IPS DF 4.7 (cell line): ENCODE data around the gene SH3TC1.

Source experiments
- DNase-seq: peaks from one replicate; pipeline ENCODE4 v3.0.0-alpha.2; 2013; ENCODE audit warnings: low spot score; ENCODE audit errors: extremely low read depth

SH3TC1 gene

DNA sequence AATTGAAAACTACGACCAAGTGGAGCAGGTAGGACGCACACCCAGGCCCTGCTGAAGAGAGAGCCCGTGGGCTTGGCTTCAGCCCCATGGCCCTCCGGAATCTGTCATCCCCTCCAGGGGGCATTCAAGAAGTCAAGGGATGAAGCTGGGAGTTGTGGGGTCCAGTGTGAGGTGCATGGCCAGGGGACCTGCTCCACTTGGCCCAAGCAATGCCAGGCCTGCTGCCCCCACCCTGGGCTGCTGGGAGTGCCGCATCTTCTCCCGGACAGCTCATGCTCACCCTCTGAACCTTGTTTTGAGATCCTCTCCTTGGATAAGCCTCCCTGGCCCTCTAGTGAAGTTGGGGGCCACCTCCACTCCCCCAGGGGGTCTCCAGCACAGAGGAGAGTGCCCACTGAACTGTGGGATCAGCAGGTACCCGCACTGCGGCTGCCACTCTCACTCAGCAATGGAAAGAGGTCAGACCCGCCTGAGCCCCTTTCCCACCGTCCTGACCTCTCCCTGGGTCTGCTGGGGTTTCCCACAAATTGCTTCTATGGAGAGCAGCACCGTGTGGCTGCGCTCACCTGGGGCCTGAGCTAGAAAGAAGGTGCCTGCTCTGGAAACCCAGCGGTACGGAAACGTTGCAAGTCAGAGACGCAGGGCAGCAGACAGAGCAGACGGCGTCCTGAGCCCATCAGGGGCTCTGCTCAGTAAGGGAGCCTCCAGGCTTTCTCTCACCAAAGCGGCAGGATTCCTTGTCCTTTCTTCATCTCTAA is 35.5 kb upstream of the SH3TC1 start:
- DNase-seq = no peak

DNA sequence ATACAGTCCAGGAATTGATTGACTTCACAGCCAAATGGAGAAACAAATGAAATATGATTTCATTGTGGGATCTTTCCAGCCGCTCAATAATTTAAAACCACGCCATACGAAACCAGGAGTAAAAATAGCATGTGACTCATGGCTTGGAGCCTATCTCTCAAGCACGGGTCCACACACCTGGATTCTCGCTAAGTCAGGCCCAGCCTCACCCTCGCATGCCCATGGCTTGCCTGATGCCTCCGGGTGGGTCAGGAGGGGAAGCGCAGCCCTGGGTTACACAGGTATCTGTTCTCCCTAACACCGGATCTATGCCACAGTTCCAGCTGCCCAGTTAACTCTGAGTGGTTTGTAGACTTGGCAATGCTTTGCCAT is 34.9 kb upstream of the SH3TC1 start:
- no peak for DNase-seq

DNA sequence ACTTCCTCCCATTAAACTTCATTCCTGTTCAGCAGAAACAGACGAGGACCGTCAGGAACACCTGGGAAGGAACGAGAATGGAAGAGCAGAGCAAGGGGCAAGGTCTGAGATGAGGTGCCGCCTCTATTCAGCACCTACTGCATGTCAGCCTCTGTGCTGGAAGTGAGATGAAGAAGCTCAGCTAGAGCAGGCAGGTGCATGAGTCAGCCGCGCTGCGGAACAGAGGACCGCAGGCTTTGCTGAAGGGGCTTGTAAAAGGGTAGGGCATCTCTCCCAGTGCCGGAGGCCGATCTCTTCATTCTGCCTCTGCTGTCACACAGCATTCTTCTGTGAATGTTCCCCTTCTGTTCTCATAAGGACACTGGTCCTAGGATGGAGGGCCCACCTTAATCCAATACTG is 34.4 kb upstream of the SH3TC1 start:
- no peak for DNase-seq

DNA sequence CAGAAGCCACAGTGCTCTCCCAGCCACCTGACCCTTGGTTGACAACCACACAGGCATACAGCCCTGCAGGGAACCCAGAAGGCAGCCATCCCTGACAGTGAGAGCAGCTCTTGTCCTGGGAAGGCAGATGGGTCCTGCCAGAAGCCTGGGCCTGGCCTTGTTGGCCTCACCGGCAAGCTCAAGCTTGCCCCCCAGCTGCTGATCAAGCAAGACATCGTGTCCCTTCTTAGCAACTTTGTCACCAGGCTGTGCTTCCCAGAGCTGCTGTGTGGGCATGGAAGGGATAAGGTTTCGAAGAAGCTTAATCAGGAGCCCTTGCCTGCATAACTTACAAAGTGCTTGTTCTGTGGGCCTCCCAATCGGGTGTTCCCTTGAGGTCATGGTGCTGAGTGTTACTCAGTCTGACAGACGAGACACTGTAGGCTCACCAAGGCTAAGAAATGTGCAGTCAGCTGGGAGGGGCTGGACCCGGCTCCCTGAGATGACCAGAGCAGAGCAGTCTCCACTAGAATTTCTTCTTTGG is 33.7 kb upstream of the SH3TC1 start:
- DNase-seq = no peak

DNA sequence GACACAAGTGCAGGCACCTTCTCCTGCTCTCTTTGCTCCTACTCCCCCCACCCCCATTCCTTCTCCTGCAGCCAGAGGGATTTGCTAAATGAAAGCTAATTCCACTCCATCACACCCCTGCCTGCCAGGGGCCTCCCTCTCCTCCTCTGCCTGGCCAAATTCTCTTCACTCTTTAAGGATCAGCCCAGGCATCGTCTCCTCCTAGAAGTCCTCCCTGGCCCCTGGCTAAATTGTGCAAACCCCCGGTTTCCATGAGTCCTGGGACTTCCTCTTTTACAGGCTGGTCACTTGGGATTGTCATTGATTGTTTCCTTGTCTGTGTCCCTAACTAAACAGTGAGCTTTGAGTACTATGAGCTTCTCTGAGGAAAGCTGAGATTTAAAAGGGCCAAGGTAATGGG is 31.8 kb upstream of the SH3TC1 start:
- DNase-seq = no peak

DNA sequence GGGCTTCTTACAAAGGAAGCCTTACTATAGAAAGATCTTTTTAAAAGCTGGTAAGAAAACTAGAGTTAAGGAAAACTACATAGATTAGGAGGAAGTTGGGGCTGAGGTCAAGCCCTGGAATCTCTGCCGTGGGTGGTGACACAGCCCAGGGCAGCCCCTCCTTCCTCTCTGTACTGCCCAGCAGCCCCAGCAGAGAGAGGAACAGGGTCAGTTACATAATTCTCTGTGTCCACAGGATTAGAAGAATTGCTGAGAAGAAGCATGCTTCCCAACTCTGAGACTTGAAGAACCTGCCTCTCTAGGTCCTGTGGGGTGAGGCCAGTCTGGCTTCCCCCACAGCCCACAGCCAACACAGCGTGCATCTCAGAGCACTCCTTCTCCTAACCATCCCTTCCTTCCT is 31.3 kb upstream of the SH3TC1 start:
- no peak for DNase-seq

DNA sequence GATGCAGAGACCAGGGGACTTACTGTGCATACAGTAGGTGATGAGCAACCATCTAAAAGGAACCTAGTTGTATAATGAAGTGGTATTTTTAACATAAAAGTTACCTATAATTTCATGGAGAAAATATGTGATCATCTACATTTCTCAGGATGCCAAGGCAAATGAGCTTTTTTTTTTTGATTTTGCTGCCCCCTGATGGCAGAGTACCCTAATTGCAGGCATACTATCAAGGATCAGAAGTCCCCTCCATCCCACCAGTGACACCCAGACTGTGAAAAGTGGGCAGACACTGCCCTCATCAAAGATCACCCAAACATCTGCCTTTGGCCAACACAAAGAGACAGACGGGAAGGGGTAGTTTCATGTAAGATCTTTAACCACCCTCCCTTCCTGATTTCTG is 30.9 kb upstream of the SH3TC1 start:
- no peak for DNase-seq

DNA sequence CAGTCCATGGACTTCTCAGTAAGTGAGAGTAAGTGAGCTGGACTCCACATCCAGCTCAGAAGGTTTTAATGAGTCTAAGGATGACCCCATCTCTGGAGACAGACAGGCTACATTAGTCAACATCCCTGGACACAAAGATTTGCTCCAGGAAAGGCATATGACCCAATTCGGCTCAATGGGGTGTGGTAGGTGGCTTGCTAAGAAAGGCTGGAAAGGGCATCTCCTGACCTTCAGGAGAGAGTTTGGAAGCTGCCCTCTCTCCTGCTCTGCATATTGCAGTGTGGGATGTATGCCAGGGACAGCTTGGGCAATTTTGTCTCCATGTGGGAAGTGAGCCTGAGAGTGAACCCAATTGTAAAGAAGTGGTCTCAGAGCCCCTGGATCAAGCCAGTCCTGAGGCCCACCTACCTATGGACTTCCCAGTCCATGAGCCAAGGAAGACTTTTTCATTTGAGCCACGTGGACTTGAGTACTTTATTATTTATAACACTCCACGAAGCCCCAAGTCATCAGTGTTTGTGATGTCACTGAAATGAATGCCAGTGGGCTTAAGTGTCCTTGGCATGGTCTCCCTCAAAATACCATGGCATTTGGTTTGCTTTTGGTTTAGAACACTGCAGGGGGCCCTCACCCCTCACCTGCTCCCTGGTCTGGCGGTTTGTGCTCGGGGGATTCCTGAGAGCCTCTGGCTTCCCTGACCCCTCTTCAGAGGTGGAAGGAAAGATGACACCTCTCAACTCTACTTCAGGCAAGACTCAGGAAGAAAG is 30.1 kb upstream of the SH3TC1 start:
- no peak for DNase-seq

DNA sequence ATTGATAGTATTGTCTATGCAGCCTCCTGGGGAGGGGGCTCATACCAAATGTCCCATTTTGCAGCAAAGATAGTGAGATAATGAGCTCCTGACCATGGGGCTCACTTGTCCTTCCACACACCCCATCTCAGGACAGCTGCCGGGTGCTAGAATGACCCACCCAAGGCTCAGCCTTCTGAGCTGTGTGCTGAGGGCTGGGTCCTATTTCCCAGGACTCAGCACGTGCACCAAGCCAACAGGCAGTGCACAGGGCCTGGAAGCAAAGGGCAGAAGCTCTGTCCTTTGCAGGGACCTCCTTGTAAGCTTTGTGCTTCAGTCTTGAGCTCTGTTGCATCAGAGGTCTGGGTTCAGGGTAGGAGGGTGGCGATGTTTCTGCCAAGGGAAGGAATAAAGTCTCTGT is 29.3 kb upstream of the SH3TC1 start:
- no peak for DNase-seq

DNA sequence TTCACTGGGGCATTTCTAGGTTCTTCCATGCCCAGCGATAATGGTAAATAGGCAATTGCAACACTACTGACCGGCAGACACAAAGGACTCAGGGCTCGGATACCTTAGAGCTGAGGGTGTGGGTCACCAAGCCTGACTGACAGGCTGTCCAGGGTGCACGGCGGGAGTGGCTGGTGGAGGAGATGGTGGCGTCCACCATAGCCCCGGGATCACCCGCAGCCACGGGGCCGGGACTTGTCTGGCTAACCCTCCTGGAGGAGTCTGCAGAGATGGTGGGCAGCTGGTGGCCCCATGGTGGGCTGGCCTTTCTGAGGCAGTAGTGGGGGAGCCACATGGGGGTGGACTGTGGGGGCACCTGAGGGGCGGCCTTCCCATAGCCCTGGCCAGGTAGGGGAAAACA is 28.7 kb upstream of the SH3TC1 start:
- DNase-seq = no peak

DNA sequence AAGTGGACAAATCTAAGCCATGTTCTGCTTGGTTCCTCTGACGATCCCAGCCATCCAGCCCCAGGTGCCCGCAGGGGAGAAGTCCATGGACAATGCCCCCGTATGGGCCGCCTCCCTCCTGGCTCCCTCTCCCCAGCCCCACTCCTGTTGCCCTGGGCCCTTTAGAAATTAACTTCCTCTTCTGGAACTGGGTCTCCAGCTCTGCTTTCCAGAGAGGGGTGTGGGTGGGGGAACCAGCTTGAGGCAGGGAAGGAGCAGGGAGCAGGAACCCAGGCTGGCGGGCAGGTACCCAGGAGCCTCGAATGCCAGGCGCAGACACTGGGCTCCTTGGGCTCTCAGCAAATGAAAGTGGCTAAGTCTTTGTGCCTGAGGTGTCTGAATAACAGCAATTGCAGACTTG is 27.8 kb upstream of the SH3TC1 start:
- DNase-seq = no peak

DNA sequence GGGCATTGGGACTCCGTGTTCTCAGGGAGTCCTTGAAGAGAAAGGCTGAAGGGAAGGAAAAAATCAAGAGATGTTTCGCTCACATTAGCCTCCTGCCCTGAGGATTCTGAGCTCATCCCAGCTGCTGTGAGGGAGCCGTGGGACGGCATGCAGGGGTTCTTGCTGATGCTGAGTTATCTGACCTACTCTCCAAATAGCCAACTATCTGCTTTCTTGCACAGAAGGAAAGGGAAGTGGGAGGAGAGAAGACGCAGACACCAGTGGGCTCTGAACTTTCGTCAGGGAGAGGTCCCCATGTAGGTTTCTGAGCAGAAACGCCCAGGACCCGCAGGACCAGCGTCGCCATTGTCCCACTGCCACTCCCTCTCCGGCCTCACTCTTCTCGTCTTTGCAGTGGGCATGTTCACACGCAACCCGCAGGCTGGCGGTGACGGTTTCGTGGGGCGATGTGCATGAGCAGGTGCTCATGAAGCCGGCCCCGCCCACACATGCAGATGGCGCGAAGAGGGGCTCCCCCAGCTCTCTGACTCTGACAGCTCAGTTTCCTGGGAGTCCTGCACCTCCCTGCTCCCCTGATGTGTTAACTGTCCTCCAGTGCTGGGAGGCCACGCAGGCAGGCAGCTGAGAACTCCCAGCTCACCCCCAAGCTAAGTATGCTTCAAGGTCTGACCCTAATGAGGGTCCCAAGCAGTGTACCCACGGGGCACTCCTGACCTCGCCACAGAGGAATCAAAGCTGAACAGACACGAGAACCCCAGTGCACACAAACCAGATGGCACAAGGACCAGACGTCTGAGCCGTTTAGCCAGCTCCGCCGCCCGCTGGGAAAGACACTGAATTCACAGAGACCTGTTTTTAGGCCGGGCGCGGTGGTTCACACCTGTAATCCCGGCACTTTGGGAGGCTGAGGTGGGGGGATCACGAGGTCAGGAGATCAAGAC is 26.8 kb upstream of the SH3TC1 start:
- DNase-seq = no peak

DNA sequence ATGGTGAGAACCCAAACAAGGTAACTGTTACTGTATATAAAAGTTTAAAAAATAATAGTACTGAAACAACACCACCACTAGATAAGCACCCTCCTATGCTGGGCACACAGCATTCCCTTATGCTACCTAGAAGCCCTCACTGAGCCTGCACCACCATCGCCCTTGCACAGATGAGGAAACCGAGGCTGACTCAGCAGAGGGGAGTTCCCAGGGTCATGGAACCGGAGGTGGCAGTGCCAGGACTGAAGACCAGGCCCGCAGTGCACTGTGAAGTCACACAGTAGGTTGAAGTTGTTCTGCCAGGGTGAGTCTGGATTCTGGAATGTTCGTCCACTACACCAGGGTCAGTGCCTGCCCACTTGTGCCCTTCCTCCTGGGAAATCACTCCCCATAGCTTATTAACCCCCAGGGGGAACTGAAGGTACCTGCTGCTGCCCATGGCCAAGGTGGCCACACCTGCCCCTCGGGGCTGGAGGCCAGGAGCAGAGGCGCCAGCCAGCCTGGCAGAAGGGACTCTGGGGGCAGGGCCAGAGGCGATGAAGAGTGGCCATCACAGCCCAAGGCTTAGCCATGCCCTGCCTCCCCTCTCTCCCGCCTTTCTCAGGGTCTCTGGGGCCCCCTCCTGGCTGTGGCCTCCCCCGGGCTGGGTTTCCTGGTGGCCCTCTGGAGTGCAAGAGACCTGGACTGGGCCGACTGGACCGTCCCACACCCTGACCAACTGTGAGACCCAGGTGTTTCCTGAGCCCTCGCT is 25.4 kb upstream of the SH3TC1 start:
- DNase-seq = no peak

DNA sequence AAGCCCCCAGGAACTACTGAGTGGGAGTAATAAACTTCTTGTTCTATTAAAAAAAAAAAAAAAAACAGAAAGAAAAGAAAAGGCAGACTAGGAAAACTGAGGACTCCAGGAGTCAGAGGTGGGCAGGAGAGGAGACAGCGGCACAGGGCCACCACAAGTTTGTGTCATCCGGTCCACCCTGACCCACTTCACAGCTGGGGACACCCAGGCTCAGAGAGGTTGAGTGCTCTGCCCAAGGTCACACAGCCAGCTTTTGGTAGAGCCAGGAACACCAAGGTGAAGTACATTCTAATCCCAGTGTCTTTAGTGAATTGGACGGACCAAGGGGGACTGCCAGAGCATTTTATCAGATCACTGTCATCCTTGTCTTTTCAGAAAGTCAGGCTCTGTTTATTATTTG is 24.1 kb upstream of the SH3TC1 start:
- DNase-seq = no peak

DNA sequence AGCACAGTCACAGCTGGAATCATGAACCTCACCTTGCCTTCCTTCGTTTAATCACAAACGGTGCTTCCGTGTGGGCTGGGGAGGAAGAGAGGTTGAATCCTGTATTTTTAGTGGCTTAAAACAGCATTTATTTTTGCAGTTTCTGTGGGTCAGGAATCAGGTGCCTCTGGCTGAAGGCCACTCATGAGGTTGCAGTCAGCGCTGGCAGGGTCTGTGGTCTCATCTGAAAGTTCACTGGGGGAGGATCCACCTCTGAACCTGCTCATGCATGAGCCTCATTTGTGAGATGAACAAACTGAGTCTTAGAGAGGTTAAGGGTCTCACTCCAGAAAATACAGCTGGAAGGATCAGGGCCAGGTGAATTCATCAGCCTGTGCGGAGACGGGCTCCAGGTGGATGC is 23.4 kb upstream of the SH3TC1 start:
- DNase-seq = no peak

DNA sequence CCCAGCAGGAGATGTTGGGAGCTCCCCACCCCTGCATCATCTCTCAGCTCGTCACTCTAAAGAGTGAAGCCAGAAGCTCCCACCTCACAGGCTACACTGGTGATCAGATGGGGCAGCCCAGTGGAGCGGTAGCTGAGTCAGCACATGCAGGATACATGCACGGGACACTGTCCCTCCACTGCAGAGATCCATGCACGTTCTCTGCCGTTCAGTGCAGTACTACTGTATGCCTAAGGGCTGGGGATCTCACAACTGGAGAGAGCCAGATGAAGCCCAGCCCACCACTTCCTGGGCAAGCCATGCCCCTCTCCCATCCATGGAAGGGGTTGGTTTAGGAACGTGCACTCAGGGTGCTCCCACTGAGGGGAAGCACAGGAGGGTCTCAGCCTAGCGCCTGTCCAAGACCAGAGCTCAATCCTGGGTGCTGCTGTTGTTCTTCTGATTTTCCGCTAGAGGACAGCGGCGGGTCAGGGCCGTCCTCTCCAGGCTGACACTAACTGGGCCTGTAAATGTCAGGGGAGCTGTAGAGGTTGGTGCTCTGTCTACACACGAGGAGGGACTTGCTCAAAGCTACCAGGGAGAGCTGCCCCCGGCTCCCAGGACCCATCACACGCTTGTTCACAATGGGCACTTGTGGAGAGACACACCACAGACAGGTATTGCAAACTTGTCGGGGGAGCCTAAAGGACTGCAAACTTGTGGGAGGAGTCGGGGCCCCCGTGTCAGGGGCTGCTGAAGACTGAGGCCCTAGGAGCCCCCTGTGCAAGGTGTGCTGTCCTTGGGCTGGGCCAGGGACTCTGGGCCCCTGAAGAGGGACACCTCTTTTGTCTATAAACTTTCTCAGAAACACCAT is 22.3 kb upstream of the SH3TC1 start:
- DNase-seq = no peak

DNA sequence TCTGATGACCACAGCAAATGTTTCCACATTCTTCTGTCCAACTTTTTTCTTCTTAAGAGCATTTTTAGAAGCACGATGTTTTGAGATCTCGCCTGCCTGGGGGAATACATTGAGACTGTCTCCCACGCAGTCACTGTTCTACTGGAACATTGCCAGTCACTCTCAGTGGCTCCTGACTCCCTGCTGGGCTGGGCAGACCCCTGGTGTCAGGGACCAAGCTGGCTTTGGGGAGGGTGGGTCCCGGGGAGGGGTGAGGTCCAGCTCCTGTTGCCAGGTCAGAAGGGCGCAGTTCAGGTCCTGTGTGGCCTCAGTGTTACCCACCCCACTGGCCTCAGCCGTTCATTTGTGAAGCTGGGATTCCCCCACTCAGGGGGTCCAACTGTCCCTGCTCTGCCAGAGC is 21.5 kb upstream of the SH3TC1 start:
- DNase-seq = no peak

DNA sequence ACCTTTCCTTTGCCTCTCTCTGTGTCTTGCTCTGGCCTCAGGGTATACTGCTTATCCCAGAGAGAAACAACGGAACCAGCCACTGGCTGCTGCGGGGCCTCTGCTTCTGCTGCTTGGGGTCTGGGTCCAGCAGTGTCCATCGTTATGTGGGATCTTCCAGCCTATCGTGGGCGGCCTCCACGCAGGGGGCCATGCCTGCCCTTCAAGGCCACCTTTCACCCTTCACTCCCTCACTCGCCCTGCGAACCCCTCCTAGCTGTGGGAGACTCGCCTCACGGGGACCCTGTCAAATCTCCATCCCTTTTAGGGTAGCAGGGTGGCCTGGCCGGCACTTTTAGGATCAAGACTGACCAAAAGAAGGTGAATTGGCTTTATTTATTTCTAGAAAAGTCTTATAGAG is 21.1 kb upstream of the SH3TC1 start:
- DNase-seq = no peak

DNA sequence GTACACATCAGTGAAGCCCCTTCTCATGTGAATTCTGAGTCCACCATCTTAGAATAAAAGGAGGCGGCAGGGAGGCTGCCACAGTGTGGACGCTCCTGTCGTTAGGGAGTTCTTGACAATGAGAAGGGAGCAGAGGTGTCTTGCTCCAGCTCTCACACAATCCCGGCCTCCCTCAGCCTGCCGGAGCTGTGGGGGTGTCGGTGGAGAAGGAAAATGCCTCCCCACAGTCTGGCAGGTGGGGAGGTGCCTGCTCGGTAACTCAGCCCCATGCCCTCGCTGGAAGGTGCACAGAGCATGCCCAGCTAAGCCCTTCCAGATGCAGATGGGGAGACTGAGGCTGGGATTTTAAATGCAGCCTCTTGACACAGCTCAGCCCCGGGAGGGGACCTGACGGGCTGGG is 20.0 kb upstream of the SH3TC1 start:
- DNase-seq = no peak

DNA sequence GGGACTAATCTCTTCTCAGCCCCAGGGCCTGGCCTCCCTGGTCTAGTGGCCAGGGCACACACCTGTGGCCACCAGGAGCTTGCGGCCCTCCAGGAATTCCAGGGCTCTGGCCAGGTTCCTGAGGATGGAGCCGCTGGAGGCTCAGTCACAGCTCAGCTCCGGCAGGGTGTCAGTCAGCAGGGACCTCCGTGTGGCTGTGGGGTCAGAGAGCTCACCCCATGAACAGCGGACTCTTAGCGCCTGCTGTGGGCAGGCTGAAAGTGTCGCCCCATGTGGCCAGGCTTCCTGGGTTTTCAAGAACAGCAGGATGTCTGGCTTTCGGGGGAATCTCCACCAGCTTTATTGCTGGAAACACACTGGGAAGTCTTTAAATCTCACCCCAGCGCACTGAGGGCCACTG is 19.3 kb upstream of the SH3TC1 start:
- no peak for DNase-seq
